Stimulated activated CD4-positive, alpha-beta T cell treated with anti-CD3 and anti-CD28 coated beads, TNF-alpha, amount 100 ng/mL, for 1 hour (primary cell): ENCODE data around the gene WBP11.

Source experiments
- DNase-seq, 3 donors: peaks; one replicate each; pipeline ENCODE4 v3.0.0-alpha.2; 2020; ENCODE audit warnings: low read depth in 3 of 3, low spot score in 1 of 3

WBP11 gene

DNA sequence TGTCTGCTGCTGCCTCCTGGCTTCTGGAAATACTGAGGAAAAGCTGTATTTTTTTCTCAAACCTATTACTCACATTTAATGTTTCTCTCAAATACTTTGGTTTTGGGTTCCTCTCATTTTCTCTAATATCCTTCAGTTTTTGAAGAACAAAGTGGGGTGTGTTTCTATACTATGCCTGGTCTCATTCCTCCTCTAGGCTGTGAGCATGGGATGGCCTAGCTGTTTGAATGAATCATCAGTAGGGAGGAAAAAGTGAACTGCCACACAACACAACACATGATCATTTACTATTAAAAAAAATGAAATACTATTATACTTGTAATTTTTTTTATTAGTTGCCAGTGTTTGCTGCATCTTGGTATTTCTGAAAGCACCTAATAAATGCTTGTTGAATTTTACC lies 22.0 kb upstream of the WBP11 start:
- DNase-seq, result no peak

DNA sequence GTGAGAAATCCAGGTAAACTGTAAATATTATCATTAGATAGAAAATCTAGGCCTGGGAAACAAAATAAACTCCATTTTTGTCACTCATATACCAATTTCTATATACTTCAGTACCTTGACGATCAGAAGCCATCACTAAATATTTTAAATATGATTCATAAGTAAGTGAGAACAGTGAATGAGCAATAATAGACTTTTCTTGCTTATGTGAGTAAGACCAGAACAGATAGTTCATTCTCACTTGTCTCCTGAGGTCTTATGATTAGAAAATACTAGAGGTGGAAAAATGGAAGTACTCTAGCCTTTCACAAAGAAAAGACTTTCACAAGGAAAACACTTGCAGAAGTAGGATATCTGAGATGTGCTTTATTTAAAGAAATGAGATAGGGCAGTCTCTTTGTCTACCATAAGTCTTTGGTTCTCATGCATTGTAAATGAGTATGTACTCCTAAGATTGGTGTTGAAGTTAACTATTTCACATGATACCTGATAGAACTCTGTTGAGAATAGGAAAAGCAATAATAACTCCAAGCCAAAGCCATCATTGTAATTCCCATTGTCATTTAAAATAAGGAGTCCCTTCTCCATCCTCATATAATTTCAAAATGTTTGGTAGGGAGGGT lies 20.8 kb upstream of the WBP11 start:
- DNase-seq, result no peak

DNA sequence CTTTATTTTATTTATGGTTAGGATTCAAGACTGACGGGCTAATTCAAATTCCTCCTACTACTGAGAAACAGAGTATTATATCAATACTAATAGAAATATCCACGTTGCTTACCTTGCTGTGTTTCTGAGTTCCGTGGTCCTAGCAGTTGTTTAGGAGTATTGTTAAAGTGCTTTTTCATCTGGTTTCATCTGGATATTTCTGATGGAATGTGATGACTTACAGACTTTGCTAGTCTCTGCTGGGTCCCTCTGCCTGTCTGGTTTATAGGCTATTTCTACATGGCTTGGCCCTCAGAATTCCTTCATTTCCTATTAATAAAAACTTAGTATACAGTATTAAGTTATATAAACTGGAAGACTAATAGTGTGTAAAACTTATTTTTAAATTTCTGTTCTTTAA lies 10.7 kb upstream of the WBP11 start, which contains the start of gene SMCO3:
SMCO3 (minus strand) TSS at position 169 of the 400 bp plus-strand sequence. CDS start 7,502 bp downstream, outside the sequence.
- DNase-seq, result no peak

DNA sequence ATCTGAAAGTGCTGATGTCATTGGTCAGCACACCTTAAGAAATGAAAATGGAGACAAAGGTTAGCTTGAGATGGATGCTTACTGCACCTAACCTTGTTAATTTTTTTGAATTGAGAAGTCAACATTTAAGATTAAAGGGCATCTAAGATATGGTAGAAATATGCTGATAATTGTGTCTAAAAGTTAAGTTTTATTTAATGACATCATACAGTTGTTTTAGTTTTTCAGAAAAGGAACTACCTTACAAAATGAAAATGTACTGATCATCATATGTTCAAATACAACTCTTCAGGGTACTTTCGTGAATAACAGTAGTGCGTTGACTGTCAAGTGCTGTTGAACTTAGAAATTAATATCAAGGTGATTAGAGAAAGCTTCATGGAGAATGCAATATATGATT lies 8.2 kb upstream of the WBP11 start:
- no peak for DNase-seq

DNA sequence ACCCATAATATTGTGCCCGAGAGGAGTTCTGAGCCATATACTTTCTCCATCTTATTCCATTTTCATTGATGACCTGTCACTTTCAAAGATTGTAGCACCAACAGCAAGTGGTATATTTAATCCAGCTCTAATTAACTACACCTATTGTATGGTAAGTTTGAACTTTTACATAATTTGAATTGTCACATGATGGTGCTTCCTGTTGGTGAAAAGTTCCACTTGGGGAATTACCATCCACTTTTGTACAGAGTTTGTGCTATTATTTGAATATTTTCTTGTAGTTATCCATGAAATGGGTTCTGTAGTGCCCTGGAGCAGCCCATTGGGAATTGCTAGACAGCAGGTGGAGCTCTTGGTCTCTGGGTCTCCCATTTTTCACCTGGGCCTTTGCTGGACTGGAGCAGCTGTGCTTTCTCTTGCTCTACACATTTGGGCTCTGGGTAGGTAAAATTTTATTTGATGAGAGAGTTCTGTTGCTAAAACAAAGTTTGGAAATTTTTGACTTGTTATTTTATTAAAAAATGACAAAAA lies 7.7 kb upstream of the WBP11 start:
- DNase-seq, result no peak

DNA sequence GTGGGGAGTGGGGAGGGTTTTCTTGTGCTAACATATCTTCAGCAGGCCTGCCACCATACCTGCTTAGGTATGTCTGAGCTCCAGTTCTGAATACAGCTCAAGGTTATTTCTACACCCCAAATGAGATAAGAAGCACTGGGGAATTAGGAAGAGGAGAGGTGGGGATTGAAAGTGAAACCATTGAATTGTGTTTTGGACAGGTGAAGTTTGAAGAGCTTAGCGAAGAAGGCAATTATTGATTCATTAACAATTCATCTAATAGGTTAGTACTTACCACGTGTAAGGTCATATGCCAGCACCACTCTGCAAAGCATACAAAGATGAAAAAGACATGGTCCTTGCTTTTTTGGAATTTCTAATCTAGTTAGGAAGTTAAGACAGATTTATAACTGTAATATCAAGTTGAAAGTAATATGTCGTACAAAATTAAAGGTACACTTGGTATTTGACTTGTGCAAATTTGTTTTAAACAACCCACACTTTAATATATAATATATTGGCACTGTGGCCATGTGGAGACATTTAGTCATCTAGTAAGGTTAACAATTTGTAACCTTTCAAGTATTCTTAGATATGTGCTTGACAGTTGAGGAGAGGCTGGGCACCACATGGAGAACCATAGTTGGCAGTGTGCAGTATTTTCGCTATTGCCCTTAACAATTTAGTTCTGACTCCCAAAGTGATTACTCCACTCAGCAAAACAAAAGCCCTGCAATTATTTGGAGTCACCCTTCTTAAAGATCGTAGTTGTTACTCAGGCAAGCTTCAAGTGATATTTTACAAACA lies 7.1 kb upstream of the WBP11 start:
- no peak for DNase-seq

DNA sequence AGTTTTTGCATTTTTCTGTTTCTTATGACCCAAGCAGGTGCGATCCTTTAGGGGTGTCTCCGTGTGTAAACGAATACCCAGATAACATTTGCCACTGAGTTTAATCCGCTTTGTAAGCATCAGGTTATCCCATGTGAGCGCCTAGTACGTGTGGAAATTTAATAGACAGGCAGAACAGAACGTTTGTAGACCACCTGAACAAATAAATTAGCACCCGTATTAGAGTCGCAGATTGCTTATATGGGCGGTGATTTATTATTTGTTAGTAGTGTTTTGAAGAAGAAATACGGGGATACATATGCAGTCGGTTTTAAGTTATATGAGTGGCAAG lies 517 bp upstream of the WBP11 start:
- no peak for DNase-seq

DNA sequence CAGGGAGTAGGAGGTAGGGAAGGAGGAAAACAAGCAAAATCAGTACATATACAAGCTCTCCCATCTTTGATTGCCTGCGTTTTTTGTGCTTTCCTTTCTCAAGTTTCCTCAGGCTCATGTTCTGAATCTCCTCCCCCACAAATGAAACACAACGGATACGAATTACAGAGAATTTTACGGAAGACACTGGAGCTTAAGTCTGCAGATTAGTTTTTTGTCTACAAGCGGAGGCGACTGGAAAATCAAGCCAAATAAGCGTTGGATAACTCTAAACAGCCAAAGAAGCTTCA lies 612 bp downstream of the WBP11 start:
- no peak for DNase-seq

DNA sequence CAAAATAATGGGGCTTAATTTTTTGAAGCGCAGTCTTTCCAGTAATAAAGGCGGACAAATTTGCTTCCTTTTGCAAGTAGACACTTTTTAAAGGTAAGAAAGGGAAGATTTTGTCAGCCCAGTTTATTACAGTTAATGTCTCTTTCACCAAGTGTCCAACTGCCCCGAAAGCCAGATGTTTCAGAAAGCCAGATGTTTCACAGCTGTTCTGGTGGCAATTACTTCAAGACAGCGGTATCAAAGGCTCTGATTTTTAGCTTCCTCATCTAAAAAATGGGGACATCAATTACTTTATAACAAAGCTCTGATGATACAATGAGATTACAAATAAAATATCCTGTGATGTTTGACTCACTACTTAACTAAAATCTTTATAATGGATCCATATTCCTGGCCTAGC lies 1.0 kb downstream of the WBP11 start:
- no peak for DNase-seq

DNA sequence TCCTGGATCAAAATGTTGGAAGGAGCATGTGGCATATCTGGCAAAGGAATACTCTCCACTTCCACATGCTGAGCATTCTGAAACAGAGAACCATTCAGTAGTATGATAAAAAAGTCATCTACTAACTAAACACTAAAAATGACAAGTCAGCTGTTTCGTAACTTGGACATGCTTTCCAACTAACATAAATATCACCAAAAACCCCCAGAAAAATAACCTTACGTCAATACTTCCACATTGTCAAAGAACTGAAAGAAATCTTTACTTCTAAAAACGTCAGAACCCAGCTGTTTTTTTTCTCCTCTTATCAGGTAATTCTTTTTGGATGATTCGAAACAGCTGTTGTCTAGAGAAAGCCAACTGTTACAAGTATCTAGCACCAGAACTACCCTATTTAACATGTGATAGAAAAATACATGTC lies 8.2 kb downstream of the WBP11 start:
- no peak for DNase-seq

DNA sequence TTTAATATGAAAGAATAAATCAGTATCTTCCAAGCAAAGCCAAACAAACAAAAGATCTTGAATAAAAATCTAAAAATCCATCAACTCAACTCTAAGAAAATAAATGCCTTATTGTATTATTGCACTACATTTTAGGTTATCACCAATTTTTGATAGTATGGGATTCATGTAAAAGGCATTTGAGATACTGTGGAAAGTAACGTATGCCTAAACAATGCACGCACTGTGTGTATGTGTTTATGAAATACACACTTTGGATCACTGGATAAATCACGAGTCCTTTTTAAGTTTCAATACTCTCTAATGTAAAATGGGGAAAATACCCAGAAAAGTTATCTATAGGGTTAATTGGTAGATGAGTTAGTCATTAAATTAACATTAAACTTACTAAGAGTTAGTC lies 17.7 kb downstream of the WBP11 start:
- no peak for DNase-seq

DNA sequence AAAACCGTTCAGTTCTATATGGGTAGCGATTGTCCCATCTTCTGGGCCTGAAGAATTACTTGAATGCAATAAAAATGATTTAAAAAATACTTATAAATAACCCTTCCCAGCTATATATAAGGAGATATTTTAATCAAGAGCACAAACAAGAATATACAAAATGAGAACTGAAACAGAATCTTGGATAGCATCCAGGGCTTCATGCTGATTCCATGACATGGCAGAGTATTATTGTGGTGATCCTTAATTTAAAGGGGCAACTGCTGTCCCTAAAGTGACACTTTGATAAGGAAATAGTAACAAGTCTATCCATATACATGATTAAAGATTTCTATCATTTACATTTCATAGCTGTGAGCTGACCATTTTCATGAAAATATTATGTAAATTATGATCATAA lies 18.8 kb downstream of the WBP11 start:
- DNase-seq, result no peak

DNA sequence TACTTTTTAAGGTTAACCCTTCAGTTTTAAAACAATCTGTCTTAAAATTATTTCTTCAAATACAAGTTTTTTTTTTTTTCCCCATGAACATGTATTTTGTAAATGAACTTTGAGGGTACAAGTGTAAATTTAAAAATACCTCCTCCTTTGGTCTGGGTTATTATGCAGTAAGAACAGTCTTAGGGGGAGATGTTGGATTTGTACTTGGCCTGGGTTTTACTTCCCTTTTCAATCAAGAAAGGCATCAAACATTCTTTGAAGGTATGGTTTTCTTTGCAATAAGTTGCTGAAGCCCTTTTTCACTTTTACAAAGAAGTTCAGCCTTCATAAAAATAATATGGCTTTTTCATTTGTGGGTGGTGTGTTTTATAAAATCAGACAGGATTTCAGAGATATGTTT lies 20.5 kb downstream of the WBP11 start:
- no peak for DNase-seq

DNA sequence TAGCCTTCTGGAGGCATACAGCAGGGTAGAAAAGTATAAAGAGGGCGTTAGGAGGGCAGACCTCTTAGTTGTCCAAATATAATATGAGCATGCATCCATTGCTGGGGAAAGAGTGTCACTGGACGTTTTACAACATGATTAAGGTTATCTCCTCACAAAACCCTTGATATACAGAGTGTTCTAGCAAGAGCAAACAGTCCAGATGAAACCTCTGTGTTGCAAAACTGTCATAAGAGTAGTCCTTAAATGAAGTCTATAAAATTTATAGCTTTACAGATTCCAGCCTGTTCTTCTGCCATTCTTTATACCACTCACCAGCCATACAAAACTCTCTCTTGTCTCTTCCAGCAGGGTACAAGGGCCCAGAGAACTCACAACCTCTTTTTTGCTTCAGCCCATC lies 21.7 kb downstream of the WBP11 start:
- no peak for DNase-seq

DNA sequence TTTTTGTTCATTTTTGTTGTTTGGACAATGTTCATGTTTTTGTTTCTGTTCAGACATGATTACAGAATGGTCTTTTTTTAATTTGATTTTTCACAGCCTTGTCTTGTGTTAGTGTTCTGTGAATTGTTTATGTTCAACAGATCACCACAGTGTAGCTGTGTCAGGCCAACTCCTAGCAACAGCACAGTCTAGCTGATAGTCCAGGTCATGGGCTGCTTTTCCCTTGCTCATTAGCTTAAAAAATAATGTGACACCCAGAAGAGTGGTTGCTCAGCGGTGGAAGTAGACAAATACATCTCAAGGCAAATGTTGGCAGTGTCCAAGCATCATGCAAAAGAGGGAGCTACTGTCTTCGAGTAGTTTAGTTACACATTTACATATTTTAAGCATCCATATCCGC lies 22.4 kb downstream of the WBP11 start:
- DNase-seq, result no peak

DNA sequence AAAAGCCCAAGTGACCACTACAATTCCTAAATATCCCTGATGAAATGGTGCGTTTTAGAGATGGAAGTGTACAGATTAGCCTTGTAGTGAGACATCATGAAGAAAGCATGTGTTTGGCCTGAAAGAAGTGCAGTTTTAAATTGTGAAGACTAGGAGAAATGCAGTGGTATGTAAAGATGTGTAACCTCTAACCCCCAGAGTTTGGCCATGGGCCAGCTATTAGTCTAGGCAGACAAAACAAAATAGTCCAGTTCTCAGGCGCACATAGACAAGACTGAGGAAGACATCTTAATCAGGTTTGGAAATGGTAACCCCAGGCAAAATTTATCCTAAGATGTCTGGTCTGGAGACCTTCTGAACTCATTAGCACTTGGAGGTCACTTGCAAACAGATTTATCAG lies 23.4 kb downstream of the WBP11 start:
- no peak for DNase-seq

DNA sequence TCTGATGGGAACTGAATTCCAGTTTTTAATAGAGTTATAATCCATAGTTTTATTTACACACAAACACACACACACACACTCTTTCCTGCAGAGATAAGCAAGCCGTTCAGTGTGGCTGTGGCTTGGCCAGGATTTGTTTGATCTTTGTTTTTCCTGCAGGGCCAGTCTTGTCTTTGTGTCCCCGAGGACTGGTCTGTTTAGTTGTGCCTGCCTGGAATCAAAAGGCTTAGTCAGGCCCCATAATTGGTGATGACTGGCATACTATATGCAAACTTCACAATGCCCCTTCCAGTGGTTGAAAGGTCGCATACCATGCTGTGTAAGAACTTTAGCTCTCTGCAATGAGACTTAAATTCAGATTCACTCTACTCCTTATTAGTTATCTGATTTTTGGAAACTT lies 26.0 kb downstream of the WBP11 start:
- no peak for DNase-seq

DNA sequence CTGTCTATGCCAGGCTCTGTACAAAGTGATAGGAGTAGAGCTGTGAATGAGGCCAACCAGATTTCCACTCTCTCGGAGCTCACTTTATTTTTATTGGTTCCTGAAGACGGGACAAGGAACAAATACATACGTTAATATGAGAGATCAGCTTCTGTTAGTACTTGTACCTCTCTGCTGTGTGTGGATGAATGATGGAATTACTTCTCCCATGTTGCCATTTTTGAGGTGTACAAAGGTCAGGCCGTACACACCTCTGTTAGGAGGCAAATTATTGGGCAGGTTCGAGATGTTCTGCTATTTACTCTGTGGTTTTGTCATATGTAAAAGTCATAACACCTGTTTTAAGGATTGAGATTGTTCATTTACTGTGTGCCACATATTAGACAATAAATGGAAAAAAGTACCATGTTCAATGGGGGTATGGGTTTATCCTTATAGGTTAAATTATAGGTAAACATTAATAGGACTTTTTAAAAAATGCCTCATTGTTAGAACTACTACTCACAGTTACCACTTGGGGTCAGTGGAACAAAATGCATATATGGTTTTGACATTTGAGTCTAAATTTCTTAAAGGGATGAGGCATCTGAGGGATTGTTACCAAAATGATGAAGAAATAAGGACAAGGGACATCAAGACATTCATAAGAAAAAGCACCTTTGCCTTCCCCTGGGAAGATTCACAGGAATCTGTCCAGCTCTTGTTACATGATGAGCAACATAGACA lies 26.9 kb downstream of the WBP11 start:
- DNase-seq, result no peak

DNA sequence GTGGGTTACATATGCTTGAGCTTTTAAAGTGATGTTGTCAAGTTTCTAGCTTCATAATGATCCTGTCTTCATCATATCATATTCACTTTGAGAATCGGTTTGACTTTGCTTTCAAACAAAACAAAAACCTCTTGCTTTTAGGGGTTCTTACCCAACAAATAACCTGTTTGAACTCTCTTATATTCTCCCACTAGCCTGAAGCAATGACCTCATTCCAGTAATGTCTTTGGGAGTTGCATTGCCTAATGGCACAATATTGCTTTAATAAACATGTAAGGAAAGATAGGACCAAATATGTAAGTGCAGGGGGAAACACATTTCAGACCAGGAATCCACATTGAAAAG lies 27.7 kb downstream of the WBP11 start:
- DNase-seq, result no peak

DNA sequence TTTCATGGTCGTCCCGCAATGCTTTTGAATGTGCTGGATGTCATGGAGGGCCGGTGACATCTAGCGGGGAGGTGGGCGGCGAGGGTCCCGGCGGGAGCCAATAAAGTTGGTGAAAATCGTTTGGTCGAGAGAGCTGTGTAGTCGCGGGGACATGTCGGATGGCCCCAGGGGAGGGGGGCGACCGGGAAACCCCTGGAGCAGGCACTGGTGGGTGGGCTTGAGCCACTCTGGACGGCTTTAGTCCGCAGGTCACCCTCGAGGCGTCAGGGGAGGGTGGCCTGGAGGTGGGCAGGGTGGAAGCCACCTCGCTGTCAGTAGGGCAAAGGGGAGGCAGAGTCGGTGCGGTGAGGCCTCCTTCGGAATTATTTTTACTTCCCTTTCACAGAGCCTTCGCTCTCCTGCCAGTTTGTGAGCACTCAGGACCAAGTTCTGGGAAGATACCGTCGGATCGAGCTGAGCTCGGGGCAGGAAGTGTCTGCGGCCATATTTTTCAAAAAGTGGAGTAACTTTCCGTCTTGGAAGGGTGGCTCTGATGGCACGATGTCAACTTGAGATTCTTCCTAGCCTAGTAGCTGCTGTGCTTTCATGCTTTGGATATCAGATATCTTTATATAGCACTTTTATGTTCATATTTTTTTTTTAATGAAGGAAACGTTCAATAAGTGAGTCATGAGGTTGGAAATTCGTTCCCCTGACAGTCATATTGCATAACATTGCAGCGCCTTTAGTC lies 28.2 kb downstream of the WBP11 start:
- peak in 1 of 3 donors; percentile 18 for DNase-seq

DNA sequence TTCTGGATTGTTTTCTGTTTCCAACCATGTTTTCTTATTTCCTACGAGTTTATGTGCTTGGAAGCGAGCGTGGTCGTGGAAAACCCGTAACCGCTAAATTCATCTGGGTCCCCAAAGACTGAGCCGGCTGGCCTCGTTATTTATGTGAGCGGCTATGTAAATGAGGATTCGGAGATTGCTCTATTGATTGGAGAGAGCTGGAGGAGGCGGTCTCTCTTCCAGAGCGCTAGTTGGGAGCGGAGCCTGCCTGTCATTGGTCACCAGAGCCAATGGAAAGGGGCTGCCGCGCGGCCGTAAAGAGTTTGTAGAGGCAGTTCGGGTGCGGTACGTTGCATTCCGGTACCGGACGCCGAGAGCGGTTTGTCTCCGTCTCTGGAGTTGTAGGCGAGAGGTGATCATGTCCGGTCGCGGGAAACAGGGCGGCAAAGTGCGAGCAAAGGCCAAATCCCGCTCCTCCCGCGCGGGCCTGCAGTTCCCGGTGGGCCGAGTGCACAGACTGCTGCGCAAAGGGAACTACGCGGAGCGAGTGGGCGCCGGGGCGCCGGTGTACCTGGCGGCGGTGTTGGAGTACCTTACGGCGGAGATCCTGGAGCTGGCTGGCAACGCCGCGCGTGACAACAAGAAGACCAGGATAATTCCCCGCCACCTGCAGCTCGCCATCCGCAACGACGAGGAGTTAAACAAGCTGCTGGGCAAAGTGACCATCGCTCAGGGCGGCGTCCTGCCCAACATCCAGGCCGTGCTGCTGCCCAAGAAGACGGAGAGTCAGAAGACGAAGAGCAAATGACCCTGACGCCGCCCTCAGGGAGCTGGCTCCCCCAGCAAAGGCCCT lies 29.0 kb downstream of the WBP11 start:
- peak; percentile 67 to 71 (median 69) for DNase-seq
